PC-3 (cell line): ENCODE data around the gene ZNF512B. TPM values are rescaled to one million over a fixed set of nuclear protein-coding genes. Genes with fewer than 3 reads are reported as not detected.
A peak's percentile ranks its signal among the peaks of the same experiment; 100 is the strongest.

Source experiments
- ATAC-seq: fragments of 200-7000 bp; cut with Tn5 transposase; 2 replicates; pipeline ENCODE4 v1.9.1; 2020; ENCODE audit warnings: mild to moderate bottlenecking, moderate library complexity
- BruUV-seq: library from RNA; stranded (reverse); fragments of 400-500 nt; replicated peaks from 2 replicates; lab custom pipeline; 2021; lab: Mats Ljungman, UMichigan
- CTCF ChIA-PET: fragments of 300-600 bp; sonication (Branson Sonifier 250); formaldehyde crosslinking; loops from one replicate; lab custom pipeline; 2022; ENCODE audit warnings: antibody characterized with exemption; lab: Charles Lee
- POLR2A ChIA-PET: fragments of 300-600 bp; sonication (Branson Sonifier 250); formaldehyde crosslinking; loops from one replicate; lab custom pipeline; 2022; ENCODE audit warnings: antibody characterized with exemption; ENCODE audit not compliant: unreplicated experiment; lab: Charles Lee
- DNase-seq: peaks from one replicate; pipeline ENCODE4 v3.0.0-alpha.2; 2015
- H2AFZ ChIP-seq: fragments of 300-600 bp; sonication (generic); 2 replicates; pipeline ENCODE4 v1.6.0; 2016; ENCODE audit warnings: antibody characterized with exemption, low read length
- H3F3A ChIP-seq: fragments of 300-600 bp; sonication (generic); one replicate; pipeline ENCODE4 v1.6.0; 2017; ENCODE audit warnings: antibody characterized with exemption, low read length, control low read depth, mild to moderate bottlenecking; ENCODE audit not compliant: unreplicated experiment
- H3K27ac ChIP-seq: fragments of 300-600 bp; sonication (generic); 2 replicates; pipeline ENCODE4 v1.5.1; 2016; ENCODE audit warnings: mild to moderate bottlenecking, low read length
- H3K27me3 ChIP-seq: fragments of 300-600 bp; sonication (generic); 2 replicates; pipeline ENCODE4 v1.6.1; 2016; ENCODE audit warnings: low read length, mixed read lengths
- H3K36me3 ChIP-seq: fragments of 300-600 bp; sonication (generic); 2 replicates; pipeline ENCODE4 v1.6.1; 2016; ENCODE audit warnings: low read depth, mixed run types, low read length, mixed read lengths
- H3K4me1 ChIP-seq: fragments of 300-600 bp; sonication (generic); 2 replicates; pipeline ENCODE4 v1.5.1; 2016; ENCODE audit warnings: low read length; ENCODE audit not compliant: insufficient read depth
- H3K4me2 ChIP-seq: fragments of 300-600 bp; sonication (generic); 2 replicates; pipeline ENCODE4 v1.6.0; 2016; ENCODE audit warnings: low read length
- H3K4me3 ChIP-seq: fragments of 300-600 bp; sonication (generic); 2 replicates; pipeline ENCODE4 v1.5.1; 2016; ENCODE audit warnings: mild to moderate bottlenecking, low read length, mixed read lengths
- H3K79me2 ChIP-seq: fragments of 300-600 bp; sonication (generic); 2 replicates; pipeline ENCODE4 v1.6.1; 2017; ENCODE audit warnings: low read length, mixed read lengths
- H3K9ac ChIP-seq: fragments of 300-600 bp; sonication (generic); 2 replicates; pipeline ENCODE4 v1.6.0; 2016; ENCODE audit warnings: mild to moderate bottlenecking, low read length
- H3K9me2 ChIP-seq: fragments of 300-600 bp; sonication (generic); replicated peaks from 2 replicates; pipeline ENCODE4 v1.6.1; 2016; ENCODE audit warnings: mixed run types, low read length, mixed read lengths
- H3K9me3 ChIP-seq: fragments of 300-600 bp; sonication (generic); 2 replicates; pipeline ENCODE4 v1.6.1; 2016; ENCODE audit warnings: low read length, mixed read lengths
- H4K20me1 ChIP-seq: fragments of 300-600 bp; sonication (generic); 2 replicates; pipeline ENCODE4 v1.6.1; 2016; ENCODE audit warnings: low read length, mixed read lengths
- CTCF ChIP-seq: fragments of 300-600 bp; sonication (generic); conservative IDR thresholded peaks from 2 replicates; pipeline ENCODE4 v1.5.1; 2017; ENCODE audit warnings: antibody characterized with exemption, low read depth, mild to moderate bottlenecking, low read length
- EZH2 ChIP-seq: fragments of 300-600 bp; sonication (generic); IDR thresholded peaks from one replicate; pipeline ENCODE4 v1.6.1; 2017; ENCODE audit warnings: antibody characterized with exemption, mild to moderate bottlenecking, low read length; ENCODE audit not compliant: unreplicated experiment
- EZH2phosphoT487 ChIP-seq: fragments of 300-600 bp; sonication (generic); IDR thresholded peaks from 2 replicates; pipeline ENCODE4 v1.6.1; 2018; ENCODE audit warnings: mild to moderate bottlenecking, antibody characterized with exemption, low read length, borderline replicate concordance
- intact Hi-C: fragments of 100-400 bp; cut with micrococcal nuclease; formaldehyde crosslinking; loops from 2 replicates; pipeline ENCODE4 v1.9.0; 2023
- total RNA-seq: library from RNA; depleted of rRNA; stranded (reverse); fragments of >200 nt; gene quantifications from 2 replicates; pipeline ENCODE4 v1.2.3, GENCODE V29; 2014

Gene ZNF512B
- total RNA-seq, 1 experiment from 2014 or later: 18.0 TPM

GRCh38 chr20:63956664-63957003 lies 13.1 kb downstream of the ZNF512B start:
- Histone ChIP-seq H3K9ac (peak overlapping the region; percentile 85), H3K9me2 (no peaks in the 10 kb centered on the region), H3K4me2 (peak overlapping the region; percentile 89), H3K4me3 (peak overlapping the region; percentile 95), H3K27ac (peak overlapping the region; percentile 91), H3F3A (no peaks in the 10 kb centered on the region), H3K36me3 (peaks cover 5% of the 10 kb centered on the region; the same call in 1 of the 2 replicates), H3K79me2 (peaks cover 46% of the 10 kb centered on the region), H3K4me1 (peaks cover 33% of the 10 kb centered on the region), H3K9me3 (no peaks in the 10 kb centered on the region), H4K20me1 (peaks cover 29% of the 10 kb centered on the region; the same call in 1 of the 2 replicates), H2AFZ (peak overlapping the region; percentile 66), H3K27me3 (no peaks in the 10 kb centered on the region)
- POLR2A ChIA-PET: interaction anchor here (0.5 to 0.6 kb wide), 2 partner anchors 46 to 54 kb away, joined by 3 to 11 read pairs; no protein-coding TSS in a partner anchor
- BruUV-seq: no TSS peak
- no peak for TF ChIP-seq CTCF
- TF ChIP-seq EZH2phosphoT487: no peak
- no peak for TF ChIP-seq EZH2
- intact Hi-C loops: loop anchor here (2.0 to 5.0 kb wide), 2 partner anchors 46 to 419 kb away; partner anchors contain the start of gene PTK6
- ATAC-seq (no peak), DNase-seq (peak; percentile 11)
- CTCF ChIA-PET: interaction anchor here (0.6 kb wide), 1 partner anchor 48 kb away, joined by 3 read pairs; no protein-coding TSS in a partner anchor

- DNase-seq (peak; percentile 83), ATAC-seq (peak; percentile 72)
- Histone ChIP-seq H3K27ac (peak within 1 kb of the TSS; percentile 91), H3K9ac (peak within 1 kb of the TSS; percentile 98), H3K4me3 (peak within 1 kb of the TSS; percentile 95), H3K9me2 (no peaks in the 10 kb centered on the region), H3K27me3 (no peaks in the 10 kb centered on the region), H3K36me3 (peaks cover 5% of the 10 kb centered on the region; the same call in 1 of the 2 replicates), H3K79me2 (peaks cover 52% of the 10 kb centered on the region), H3K4me1 (peaks cover 33% of the 10 kb centered on the region), H3K9me3 (no peaks in the 10 kb centered on the region), H3K4me2 (peak within 1 kb of the TSS; percentile 97), H2AFZ (peak within 1 kb of the TSS; percentile 90), H3F3A (no peaks in the 10 kb centered on the region), H4K20me1 (peaks cover 34% of the 10 kb centered on the region; the same call in 1 of the 2 replicates)
- BruUV-seq: TSS peak; percentile 12
- intact Hi-C loops: loop anchor here (2.0 to 5.0 kb wide), 2 partner anchors 45 to 419 kb away; partner anchors contain the start of gene PTK6
- TF ChIP-seq EZH2phosphoT487: no peak
- ChIA-PET POLR2A (interaction anchor here (0.6 kb wide), 1 partner anchor 45 kb away, joined by 3 read pairs; no protein-coding TSS in a partner anchor), CTCF (interaction anchor here (0.6 kb wide), 1 partner anchor 48 kb away, joined by 3 read pairs; no protein-coding TSS in a partner anchor)
Observed at GRCh38 chr20:63955827-63956663, 13.7 kb downstream of the ZNF512B start, which contains the start of gene UCKL1. UCKL1 (minus strand) TSS chr20:63956416; CDS start chr20:63956372, 44 bp downstream.

DNA sequence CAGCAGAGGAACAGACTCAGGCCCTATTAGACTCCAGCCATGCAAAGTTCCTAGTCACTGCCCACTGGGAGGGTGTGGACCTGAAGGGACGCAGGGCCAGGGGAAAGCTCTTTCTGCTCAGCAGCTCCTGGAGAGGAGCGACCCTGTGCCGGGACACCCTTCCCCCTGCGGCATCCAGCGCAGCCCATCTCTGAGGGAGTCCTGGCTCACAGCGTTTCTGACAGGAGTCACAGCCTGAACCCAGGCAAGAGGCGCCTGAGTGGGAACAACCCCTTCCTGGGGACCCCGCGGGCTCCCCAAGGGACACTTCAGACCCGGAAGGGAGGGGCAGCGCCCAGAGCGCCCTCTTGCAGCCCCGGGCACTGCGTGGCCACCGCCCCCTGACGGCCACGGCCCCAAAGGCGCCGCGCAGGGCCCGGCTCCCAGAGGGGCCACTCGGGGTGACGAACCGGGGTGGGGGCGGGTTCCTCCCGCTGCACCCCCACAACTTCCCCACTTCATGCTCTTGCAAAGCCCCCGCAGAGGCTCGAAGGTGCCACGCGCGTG lies 14.4 kb downstream of the ZNF512B start:
- peak overlapping the region; percentile 98 for H3K9ac ChIP-seq
- intact Hi-C loops: loop anchor here (5.0 kb wide), 1 partner anchor 418 kb away; the partner anchor contains the start of gene PTK6
- peaks cover 5% of the 10 kb centered on the region; the same call in 1 of the 2 replicates for H3K36me3 ChIP-seq
- H3K79me2 ChIP-seq: peaks cover 58% of the 10 kb centered on the region
- H3K4me3 ChIP-seq: peak overlapping the region; percentile 95
- H3K27me3 ChIP-seq: no peaks in the 10 kb centered on the region
- H3K9me3 ChIP-seq: no peaks in the 10 kb centered on the region
- DNase-seq (peak; percentile 35), ATAC-seq (peak; percentile 18)
- H3F3A ChIP-seq: no peaks in the 10 kb centered on the region
- CTCF ChIA-PET: no interaction called here
- TF ChIP-seq EZH2 (no peak), EZH2phosphoT487 (no peak), CTCF (peak; percentile 62)
- peaks cover 40% of the 10 kb centered on the region; the same call in 1 of the 2 replicates for H4K20me1 ChIP-seq
- H3K4me2 ChIP-seq: peak overlapping the region; percentile 97
- H3K27ac ChIP-seq: peak overlapping the region; percentile 51
- POLR2A ChIA-PET: no interaction called here
- BruUV-seq: no TSS peak
- peaks cover 33% of the 10 kb centered on the region for H3K4me1 ChIP-seq
- peak overlapping the region; percentile 90 for H2AFZ ChIP-seq
- H3K9me2 ChIP-seq: no peaks in the 10 kb centered on the region
